Renal cortex interstitium (tissue), 11 donors: ENCODE results near the gene SUGT1. TPM values are rescaled to one million over a fixed set of nuclear protein-coding genes. Genes with fewer than 3 reads are reported as not detected.
"Not testable (repeated sequence)": the region's sequence is repeated elsewhere in the genome, so short reads cannot be mapped to it uniquely, and the experiment has no call there.

Experiments used
- DNase-seq, 11 donors: peaks; one replicate each; pipeline ENCODE4 v3.0.0-alpha.2; 2013; ENCODE audit warnings: low read depth in 9 of 11, low spot score in 4 of 11; ENCODE audit errors: extremely low read depth in 1 of 11
- polyA plus RNA-seq, 3 donors: library from polyadenylated mRNA; unstranded; fragments of 120-200 nt; gene quantifications; one replicate each; pipeline ENCODE4 v1.2.1, GENCODE V29; 2013; ENCODE audit not compliant: insufficient read length in 3 of 3

SUGT1 gene
- polyA plus RNA-seq, 3 donors: 53.7 to 65.0 (median 57.1) TPM

GRCh38 chr13:52646967-52647366 lies 5.7 kb upstream of the SUGT1 start:
- DNase-seq: no peak

GRCh38 chr13:52650731-52651130 lies 1.9 kb upstream of the SUGT1 start:
- no peak for DNase-seq

- DNase-seq: no peak
Measured at GRCh38 chr13:52651897-52652195, 790 bp upstream of the SUGT1 start.

GRCh38 chr13:52652980-52653303 lies 306 bp downstream of the SUGT1 start:
- DNase-seq: no peak

GRCh38 chr13:52659340-52659739 lies 6.7 kb downstream of the SUGT1 start:
- no peak for DNase-seq

GRCh38 chr13:52664272-52664671 lies 11.6 kb downstream of the SUGT1 start:
- DNase-seq: no peak

GRCh38 chr13:52665325-52665724 lies 12.7 kb downstream of the SUGT1 start:
- no peak for DNase-seq

GRCh38 chr13:52669677-52670076 lies 17.0 kb downstream of the SUGT1 start:
- no peak for DNase-seq

- DNase-seq: no peak
Measured at GRCh38 chr13:52670726-52671125, 18.1 kb downstream of the SUGT1 start.

GRCh38 chr13:52673465-52673864 lies 20.8 kb downstream of the SUGT1 start:
- DNase-seq: no peak

GRCh38 chr13:52677823-52678222 lies 25.2 kb downstream of the SUGT1 start:
- no peak for DNase-seq

- not testable (repeated sequence) for DNase-seq
Measured at GRCh38 chr13:52685806-52686205, 33.2 kb downstream of the SUGT1 start.

- no peak for DNase-seq
Measured at GRCh38 chr13:52686376-52686775, 33.7 kb downstream of the SUGT1 start.

GRCh38 chr13:52695856-52696255 lies 43.2 kb downstream of the SUGT1 start:
- no peak for DNase-seq

- no peak for DNase-seq
Measured at GRCh38 chr13:52696566-52696965, 43.9 kb downstream of the SUGT1 start.

GRCh38 chr13:52701728-52702465 lies 49.3 kb downstream of the SUGT1 start:
- DNase-seq: no peak

GRCh38 chr13:52703482-52703881 lies 50.8 kb downstream of the SUGT1 start:
- no peak for DNase-seq

GRCh38 chr13:52706081-52706480 lies 53.4 kb downstream of the SUGT1 start:
- no peak for DNase-seq

GRCh38 chr13:52707375-52707774 lies 54.7 kb downstream of the SUGT1 start:
- no peak for DNase-seq

- DNase-seq: not testable (repeated sequence)
Measured at GRCh38 chr13:52708266-52708665, 55.6 kb downstream of the SUGT1 start.

- DNase-seq: no peak
Measured at GRCh38 chr13:52711286-52711685, 58.6 kb downstream of the SUGT1 start.

GRCh38 chr13:52712385-52712784 lies 59.7 kb downstream of the SUGT1 start:
- DNase-seq: no peak
